Spinal cord (tissue), 10 donors: Measurements from ENCODE around the gene CAMK1D. TPM values are rescaled to one million over a fixed set of nuclear protein-coding genes. Genes with fewer than 3 reads are reported as not detected.

Experiments used
- DNase-seq, 6 donors: peaks; one replicate each; pipeline versions ENCODE4 v3.0.0 to v3.0.0-alpha.2; 2013 to 2015; ENCODE audit warnings: low spot score in 6 of 6, low read depth in 4 of 6
- H3K27ac ChIP-seq: one replicate; pipeline ENCODE4 v1.5.1; 2013; ENCODE audit warnings: low read depth, low read length, control low read depth
- H3K27me3 ChIP-seq: one replicate; pipeline ENCODE4 v1.6.1; 2013; ENCODE audit warnings: low read length; ENCODE audit not compliant: control insufficient read depth, insufficient read depth
- H3K36me3 ChIP-seq: one replicate; pipeline ENCODE4 v1.6.1; 2013; ENCODE audit warnings: low read length; ENCODE audit not compliant: control insufficient read depth, insufficient read depth
- H3K4me1 ChIP-seq: one replicate; pipeline ENCODE4 v1.6.1; 2013; ENCODE audit warnings: low read length; ENCODE audit not compliant: control insufficient read depth, insufficient read depth
- H3K4me3 ChIP-seq: one replicate; pipeline ENCODE4 v1.5.1; 2013; ENCODE audit warnings: low read depth, low read length, control low read depth
- H3K9me3 ChIP-seq: one replicate; pipeline ENCODE4 v1.6.1; 2013; ENCODE audit warnings: low read length; ENCODE audit not compliant: control insufficient read depth, insufficient read depth
- WGBS: methylation state at CpG from one replicate; pipeline ENCODE4 v1.1.5; 2013; ENCODE audit warnings: missing lambda C conversion rate; ENCODE audit not compliant: insufficient coverage; 5-methylcytosine and 5-hydroxymethylcytosine counted together
- polyA plus RNA-seq, 2 donors: library from polyadenylated mRNA; unstranded; fragments of 120-200 nt; gene quantifications; one replicate each; pipeline ENCODE4 v1.2.1, GENCODE V29; 2013; ENCODE audit not compliant: insufficient read length in 2 of 2
- total RNA-seq, 2 donors: library from RNA; depleted of rRNA in 1 of 2; stranded (reverse); fragments of 120-200 nt in 1 of 2; fragments of >200 nt in 1 of 2; gene quantifications; one replicate each; pipeline versions ENCODE4 v1.2.3 to v1.2.4, GENCODE V29; 2013 to 2014
- donor health status: healthy.

Gene CAMK1D
- total and polyA plus RNA-seq, 4 donors: 25.2 to 39.0 (median 33.9) TPM

GRCh38 chr10:12783293-12783692 lies 433.9 kb downstream of the CAMK1D start:
- H3K36me3 ChIP-seq: no peaks in the 10 kb centered on the region
- no peaks in the 10 kb centered on the region for H3K27me3 ChIP-seq
- H3K4me3 ChIP-seq: no peak overlapping the region
- WGBS: 34% methylated on average over 2 of the region's 10 CpGs
- peaks cover 27% of the 10 kb centered on the region for H3K4me1 ChIP-seq
- peak in 2 of 6 donors; percentile 44 to 70 for DNase-seq
- no peaks in the 10 kb centered on the region for H3K9me3 ChIP-seq
- H3K27ac ChIP-seq: no peak overlapping the region

DNA sequence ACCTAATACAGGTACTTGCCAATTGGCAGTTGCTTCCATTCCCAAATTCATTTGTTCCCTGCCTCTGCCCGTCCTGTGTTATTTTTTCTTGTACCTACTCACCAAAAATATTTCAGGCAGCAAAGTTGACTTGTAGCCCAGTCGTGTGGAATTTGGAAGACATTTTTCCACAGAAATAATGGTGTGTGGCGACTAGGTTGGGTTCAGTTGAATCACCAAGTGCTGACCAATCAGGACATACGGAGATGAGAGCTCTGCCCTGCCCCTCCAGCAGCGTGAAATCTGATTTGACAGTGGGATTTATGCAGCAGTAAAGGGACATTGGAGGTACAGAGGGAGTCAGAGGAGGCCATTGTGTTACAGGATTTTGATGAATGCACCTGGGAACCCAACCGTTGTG lies 435.3 kb downstream of the CAMK1D start:
- Histone ChIP-seq H3K27ac (no peak overlapping the region), H3K4me1 (peaks cover 22% of the 10 kb centered on the region), H3K9me3 (no peaks in the 10 kb centered on the region), H3K36me3 (no peaks in the 10 kb centered on the region), H3K27me3 (no peaks in the 10 kb centered on the region), H3K4me3 (no peak overlapping the region)
- DNase-seq: no peak
- WGBS: 67% methylated on average over 5 of the region's 6 CpGs

GRCh38 chr10:12785415-12785831 lies 436.1 kb downstream of the CAMK1D start:
- no peak for DNase-seq
- no peaks in the 10 kb centered on the region for H3K27me3 ChIP-seq
- no peak overlapping the region for H3K27ac ChIP-seq
- no peak overlapping the region for H3K4me3 ChIP-seq
- 80% methylated on average over 11 of the region's 12 CpGs for WGBS
- no peaks in the 10 kb centered on the region for H3K9me3 ChIP-seq
- peaks cover 22% of the 10 kb centered on the region for H3K4me1 ChIP-seq
- no peaks in the 10 kb centered on the region for H3K36me3 ChIP-seq

DNA sequence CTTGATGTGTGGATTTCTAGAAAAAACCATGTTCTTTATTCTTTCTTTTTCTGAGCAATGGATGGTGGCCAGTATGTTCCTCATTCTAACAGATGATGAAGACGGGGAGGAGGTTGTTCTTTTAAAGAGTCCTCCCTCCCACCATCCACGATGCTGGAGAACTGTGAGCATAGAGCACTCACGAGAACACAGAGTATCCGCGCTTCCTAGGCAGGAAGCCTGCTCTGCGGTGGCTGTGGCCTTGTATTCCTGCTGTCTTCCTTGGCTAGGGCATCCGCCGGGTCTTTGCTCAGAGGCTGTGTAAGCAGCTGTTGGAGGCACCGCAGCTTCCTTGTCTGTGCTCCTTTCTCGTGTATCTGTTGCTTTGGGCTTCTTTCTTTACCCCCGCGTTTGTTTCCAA lies 437.9 kb downstream of the CAMK1D start:
- H3K9me3 ChIP-seq: peaks cover 1% of the 10 kb centered on the region
- H3K4me3 ChIP-seq: no peak overlapping the region
- peaks cover 2% of the 10 kb centered on the region for H3K36me3 ChIP-seq
- WGBS: 66% methylated on average over 9 of the region's 12 CpGs
- H3K27me3 ChIP-seq: no peaks in the 10 kb centered on the region
- peaks cover 15% of the 10 kb centered on the region for H3K4me1 ChIP-seq
- DNase-seq: no peak
- H3K27ac ChIP-seq: no peak overlapping the region

DNA sequence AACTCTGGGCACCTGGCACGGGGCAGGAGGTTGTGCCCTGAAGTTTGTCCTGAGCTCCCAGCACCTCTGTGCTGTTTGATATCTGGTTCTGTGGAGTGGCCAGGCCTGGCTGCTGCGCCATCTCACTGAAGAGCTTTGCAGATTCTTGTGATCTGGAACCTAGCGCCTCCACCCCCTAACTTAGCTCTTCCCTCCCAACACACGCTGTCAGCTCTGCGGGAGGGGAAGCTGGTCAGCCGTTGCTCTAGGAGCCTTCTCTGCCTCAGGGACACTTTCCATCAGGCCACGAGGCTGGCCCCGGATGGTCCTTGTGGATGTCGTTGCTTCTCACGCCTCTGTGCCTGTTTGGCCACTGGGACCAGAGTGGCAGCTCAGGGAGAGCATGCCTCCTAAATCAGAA lies 438.9 kb downstream of the CAMK1D start:
- H3K27ac ChIP-seq: no peak overlapping the region
- peaks cover 2% of the 10 kb centered on the region for H3K9me3 ChIP-seq
- H3K36me3 ChIP-seq: peaks cover 2% of the 10 kb centered on the region
- H3K4me1 ChIP-seq: peaks cover 9% of the 10 kb centered on the region
- H3K4me3 ChIP-seq: no peak overlapping the region
- no peaks in the 10 kb centered on the region for H3K27me3 ChIP-seq
- 68% methylated on average over 10 of the region's 10 CpGs for WGBS
- DNase-seq: no peak

DNA sequence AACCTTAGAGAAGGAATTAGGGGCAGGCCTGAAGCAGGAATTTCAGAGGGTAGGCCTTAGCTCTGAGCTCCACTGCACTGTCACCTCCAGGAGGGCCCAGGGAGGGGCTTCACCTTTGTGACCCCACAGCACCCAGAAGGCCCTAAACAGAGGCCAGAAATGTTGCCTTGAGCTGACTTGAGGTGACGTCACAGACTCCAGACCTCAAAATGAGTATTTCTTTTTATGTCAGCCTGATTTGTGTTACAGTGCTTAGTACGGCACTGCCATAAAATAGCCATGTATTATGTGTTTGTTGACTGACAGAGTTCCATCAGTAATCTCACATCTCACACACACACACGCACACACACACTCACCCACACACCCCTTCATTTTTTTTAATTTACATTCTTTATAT lies 440.9 kb downstream of the CAMK1D start:
- Histone ChIP-seq H3K9me3 (peaks cover 2% of the 10 kb centered on the region), H3K4me1 (peaks cover 2% of the 10 kb centered on the region), H3K27ac (no peak overlapping the region), H3K36me3 (peaks cover 2% of the 10 kb centered on the region), H3K4me3 (no peak overlapping the region), H3K27me3 (no peaks in the 10 kb centered on the region)
- DNase-seq: no peak
- WGBS: no CpG with 5 or more reads among the region's 3 CpGs

DNA sequence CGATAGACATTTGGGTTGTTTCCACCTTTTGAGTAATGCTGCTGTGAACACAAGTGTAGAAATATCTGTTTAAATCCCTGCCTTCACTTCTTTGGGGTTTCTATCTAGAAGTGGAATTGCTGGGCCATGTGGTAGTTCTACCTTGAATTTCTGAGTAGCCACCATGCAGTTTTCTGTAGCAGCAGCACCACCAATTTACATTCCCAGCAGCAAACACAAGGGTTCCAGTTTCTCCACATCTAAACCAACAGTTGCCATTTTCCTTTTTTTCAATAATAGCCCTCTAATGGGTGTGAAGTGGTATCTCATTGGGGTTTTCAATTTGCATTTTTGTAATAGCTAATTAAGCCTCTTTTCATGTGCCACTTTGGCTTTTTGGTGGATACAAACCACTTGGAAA lies 442.4 kb downstream of the CAMK1D start:
- no peak for DNase-seq
- Histone ChIP-seq H3K36me3 (peaks cover 2% of the 10 kb centered on the region), H3K9me3 (peaks cover 2% of the 10 kb centered on the region), H3K27ac (no peak overlapping the region), H3K27me3 (no peaks in the 10 kb centered on the region), H3K4me3 (no peak overlapping the region), H3K4me1 (peaks cover 4% of the 10 kb centered on the region)
- WGBS: 25% methylated on average over 1 of the region's 1 CpG

DNA sequence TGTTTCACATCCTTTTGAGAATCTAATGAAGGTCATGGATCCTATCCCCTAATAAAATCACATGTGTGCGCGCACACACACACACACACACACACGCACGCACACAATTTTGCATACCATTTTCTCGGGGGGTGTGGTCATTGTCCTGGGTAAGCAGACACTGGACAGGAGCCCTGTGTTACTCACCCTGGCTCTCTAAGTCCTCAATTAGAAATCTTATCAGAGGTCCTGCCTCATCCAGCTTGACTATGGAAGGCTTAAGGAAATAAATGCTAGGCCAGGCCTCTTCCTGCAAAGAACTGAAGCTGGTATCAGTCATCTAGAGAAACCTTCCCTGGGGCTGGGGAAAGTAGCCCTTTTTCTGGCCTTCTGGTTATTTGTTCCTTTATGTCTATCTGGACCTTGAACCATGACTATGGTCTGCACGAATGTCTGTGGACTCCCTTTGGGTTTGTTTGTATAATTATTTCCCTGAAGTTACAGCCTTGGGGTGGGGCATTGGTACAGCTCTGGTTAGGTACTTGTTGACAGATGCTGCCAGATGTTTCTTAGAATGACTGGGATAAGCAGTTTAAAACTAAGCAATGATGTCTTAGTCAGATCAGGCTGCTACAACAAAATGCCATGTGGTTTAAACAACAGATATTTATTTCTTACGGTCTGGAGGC lies 443.7 kb downstream of the CAMK1D start:
- peaks cover 2% of the 10 kb centered on the region for H3K36me3 ChIP-seq
- no peak overlapping the region for H3K27ac ChIP-seq
- WGBS: 100% methylated on average over 2 of the region's 7 CpGs
- no peak overlapping the region for H3K4me3 ChIP-seq
- peaks cover 2% of the 10 kb centered on the region for H3K9me3 ChIP-seq
- no peaks in the 10 kb centered on the region for H3K27me3 ChIP-seq
- DNase-seq: no peak
- H3K4me1 ChIP-seq: peaks cover 4% of the 10 kb centered on the region

DNA sequence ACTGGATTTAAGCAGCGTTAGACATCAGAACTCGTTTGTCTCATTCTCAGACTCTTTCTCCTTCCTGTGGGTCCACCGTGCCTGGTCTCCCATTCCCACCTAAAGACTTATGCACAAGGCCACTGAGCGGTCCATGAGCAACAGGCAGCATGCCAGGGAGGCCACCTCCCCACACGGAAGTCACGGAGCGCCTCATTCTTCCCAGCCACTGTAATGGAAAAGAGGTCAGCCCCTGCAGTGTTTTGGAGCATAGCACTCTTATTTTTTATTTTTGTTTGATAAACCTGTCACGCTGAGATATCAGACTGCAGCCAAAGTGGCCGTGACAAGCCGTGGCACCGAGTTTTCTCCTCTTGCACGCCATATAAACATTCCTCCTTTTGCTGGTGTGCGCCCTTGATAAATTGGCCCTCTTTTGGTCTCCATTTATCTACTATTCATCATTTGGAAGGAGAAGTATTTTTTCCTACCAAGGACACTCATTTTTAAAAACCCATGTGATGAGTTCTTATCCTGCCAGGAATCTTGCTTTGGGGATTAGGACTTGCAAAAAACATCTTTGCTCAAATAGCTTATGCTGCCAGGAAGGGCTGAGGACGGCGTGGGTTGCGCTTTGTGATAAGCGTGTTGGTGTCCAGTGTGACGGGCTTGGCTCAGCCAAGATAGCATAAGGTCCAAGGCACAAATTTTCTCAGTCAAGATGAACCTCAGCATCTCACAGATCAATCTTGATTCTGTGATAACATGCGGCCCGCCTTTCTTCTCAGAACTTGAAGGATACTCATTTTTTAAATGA lies 446.2 kb downstream of the CAMK1D start:
- Histone ChIP-seq H3K9me3 (peaks cover 2% of the 10 kb centered on the region), H3K27ac (no peak overlapping the region), H3K27me3 (no peaks in the 10 kb centered on the region), H3K36me3 (peaks cover 2% of the 10 kb centered on the region), H3K4me3 (no peak overlapping the region), H3K4me1 (peaks cover 4% of the 10 kb centered on the region)
- WGBS: 84% methylated on average over 10 of the region's 20 CpGs
- no peak for DNase-seq
